PC-3 (cell line): ENCODE measurements around the gene MKX. TPM values are rescaled to one million over a fixed set of nuclear protein-coding genes. Genes with fewer than 3 reads are reported as not detected.

Experiments
- ATAC-seq: fragments of 200-7000 bp; cut with Tn5 transposase; 2 replicates; pipeline ENCODE4 v1.9.1; 2020; ENCODE audit warnings: mild to moderate bottlenecking, moderate library complexity
- BruUV-seq: library from RNA; stranded (reverse); fragments of 400-500 nt; replicated peaks from 2 replicates; lab custom pipeline; 2021; lab: Mats Ljungman, UMichigan
- CTCF ChIA-PET: fragments of 300-600 bp; sonication (Branson Sonifier 250); formaldehyde crosslinking; loops from one replicate; lab custom pipeline; 2022; ENCODE audit warnings: antibody characterized with exemption; lab: Charles Lee
- POLR2A ChIA-PET: fragments of 300-600 bp; sonication (Branson Sonifier 250); formaldehyde crosslinking; loops from one replicate; lab custom pipeline; 2022; ENCODE audit warnings: antibody characterized with exemption; ENCODE audit not compliant: unreplicated experiment; lab: Charles Lee
- DNase-seq: peaks from one replicate; pipeline ENCODE4 v3.0.0-alpha.2; 2015
- H2AFZ ChIP-seq: fragments of 300-600 bp; sonication (generic); 2 replicates; pipeline ENCODE4 v1.6.0; 2016; ENCODE audit warnings: antibody characterized with exemption, low read length
- H3F3A ChIP-seq: fragments of 300-600 bp; sonication (generic); one replicate; pipeline ENCODE4 v1.6.0; 2017; ENCODE audit warnings: antibody characterized with exemption, low read length, control low read depth, mild to moderate bottlenecking; ENCODE audit not compliant: unreplicated experiment
- H3K27ac ChIP-seq: fragments of 300-600 bp; sonication (generic); 2 replicates; pipeline ENCODE4 v1.5.1; 2016; ENCODE audit warnings: mild to moderate bottlenecking, low read length
- H3K27me3 ChIP-seq: fragments of 300-600 bp; sonication (generic); 2 replicates; pipeline ENCODE4 v1.6.1; 2016; ENCODE audit warnings: low read length, mixed read lengths
- H3K36me3 ChIP-seq: fragments of 300-600 bp; sonication (generic); 2 replicates; pipeline ENCODE4 v1.6.1; 2016; ENCODE audit warnings: low read depth, mixed run types, low read length, mixed read lengths
- H3K4me1 ChIP-seq: fragments of 300-600 bp; sonication (generic); 2 replicates; pipeline ENCODE4 v1.5.1; 2016; ENCODE audit warnings: low read length; ENCODE audit not compliant: insufficient read depth
- H3K4me2 ChIP-seq: fragments of 300-600 bp; sonication (generic); 2 replicates; pipeline ENCODE4 v1.6.0; 2016; ENCODE audit warnings: low read length
- H3K4me3 ChIP-seq: fragments of 300-600 bp; sonication (generic); 2 replicates; pipeline ENCODE4 v1.5.1; 2016; ENCODE audit warnings: mild to moderate bottlenecking, low read length, mixed read lengths
- H3K79me2 ChIP-seq: fragments of 300-600 bp; sonication (generic); 2 replicates; pipeline ENCODE4 v1.6.1; 2017; ENCODE audit warnings: low read length, mixed read lengths
- H3K9ac ChIP-seq: fragments of 300-600 bp; sonication (generic); 2 replicates; pipeline ENCODE4 v1.6.0; 2016; ENCODE audit warnings: mild to moderate bottlenecking, low read length
- H3K9me2 ChIP-seq: fragments of 300-600 bp; sonication (generic); replicated peaks from 2 replicates; pipeline ENCODE4 v1.6.1; 2016; ENCODE audit warnings: mixed run types, low read length, mixed read lengths
- H3K9me3 ChIP-seq: fragments of 300-600 bp; sonication (generic); 2 replicates; pipeline ENCODE4 v1.6.1; 2016; ENCODE audit warnings: low read length, mixed read lengths
- H4K20me1 ChIP-seq: fragments of 300-600 bp; sonication (generic); 2 replicates; pipeline ENCODE4 v1.6.1; 2016; ENCODE audit warnings: low read length, mixed read lengths
- EZH2 ChIP-seq: fragments of 300-600 bp; sonication (generic); IDR thresholded peaks from one replicate; pipeline ENCODE4 v1.6.1; 2017; ENCODE audit warnings: antibody characterized with exemption, mild to moderate bottlenecking, low read length; ENCODE audit not compliant: unreplicated experiment
- EZH2phosphoT487 ChIP-seq: fragments of 300-600 bp; sonication (generic); IDR thresholded peaks from 2 replicates; pipeline ENCODE4 v1.6.1; 2018; ENCODE audit warnings: mild to moderate bottlenecking, antibody characterized with exemption, low read length, borderline replicate concordance
- intact Hi-C: fragments of 100-400 bp; cut with micrococcal nuclease; formaldehyde crosslinking; loops from 2 replicates; pipeline ENCODE4 v1.9.0; 2023
- total RNA-seq: library from RNA; depleted of rRNA; stranded (reverse); fragments of >200 nt; gene quantifications from 2 replicates; pipeline ENCODE4 v1.2.3, GENCODE V29; 2014
- TF ChIP-seq, protein P1 (sequence below): fragments of 300-600 bp; sonication (generic); conservative IDR thresholded peaks from 2 replicates; pipeline ENCODE4 v1.5.1; 2017; ENCODE audit warnings: antibody characterized with exemption, low read depth, mild to moderate bottlenecking, low read length

Gene MKX
- total RNA-seq, 1 experiment from 2014 or later = 3.5 TPM

GRCh38 chr10:27671821-27672220 lies 73.8 kb downstream of the MKX start:
- Histone ChIP-seq H3K27me3 (no peaks in the 10 kb centered on the region), H3K9me2 (no peaks in the 10 kb centered on the region), H3K9ac (no peak overlapping the region), H3K27ac (no peak overlapping the region), H3K36me3 (no peaks in the 10 kb centered on the region), H3F3A (no peaks in the 10 kb centered on the region), H3K4me2 (no peak overlapping the region), H3K79me2 (no peaks in the 10 kb centered on the region), H3K4me1 (no peaks in the 10 kb centered on the region), H3K9me3 (no peaks in the 10 kb centered on the region), H4K20me1 (no peaks in the 10 kb centered on the region), H2AFZ (no peak overlapping the region), H3K4me3 (no peak overlapping the region)
- TF ChIP-seq EZH2phosphoT487 (no peak), EZH2 (no peak)
- TF ChIP-seq, protein P1, sequence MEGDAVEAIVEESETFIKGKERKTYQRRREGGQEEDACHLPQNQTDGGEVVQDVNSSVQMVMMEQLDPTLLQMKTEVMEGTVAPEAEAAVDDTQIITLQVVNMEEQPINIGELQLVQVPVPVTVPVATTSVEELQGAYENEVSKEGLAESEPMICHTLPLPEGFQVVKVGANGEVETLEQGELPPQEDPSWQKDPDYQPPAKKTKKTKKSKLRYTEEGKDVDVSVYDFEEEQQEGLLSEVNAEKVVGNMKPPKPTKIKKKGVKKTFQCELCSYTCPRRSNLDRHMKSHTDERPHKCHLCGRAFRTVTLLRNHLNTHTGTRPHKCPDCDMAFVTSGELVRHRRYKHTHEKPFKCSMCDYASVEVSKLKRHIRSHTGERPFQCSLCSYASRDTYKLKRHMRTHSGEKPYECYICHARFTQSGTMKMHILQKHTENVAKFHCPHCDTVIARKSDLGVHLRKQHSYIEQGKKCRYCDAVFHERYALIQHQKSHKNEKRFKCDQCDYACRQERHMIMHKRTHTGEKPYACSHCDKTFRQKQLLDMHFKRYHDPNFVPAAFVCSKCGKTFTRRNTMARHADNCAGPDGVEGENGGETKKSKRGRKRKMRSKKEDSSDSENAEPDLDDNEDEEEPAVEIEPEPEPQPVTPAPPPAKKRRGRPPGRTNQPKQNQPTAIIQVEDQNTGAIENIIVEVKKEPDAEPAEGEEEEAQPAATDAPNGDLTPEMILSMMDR = no peak
- CTCF ChIA-PET = no interaction called here
- intact Hi-C loops = no loop called here
- ATAC-seq (no peak), DNase-seq (no peak)
- POLR2A ChIA-PET = no interaction called here
- no TSS peak for BruUV-seq

DNA sequence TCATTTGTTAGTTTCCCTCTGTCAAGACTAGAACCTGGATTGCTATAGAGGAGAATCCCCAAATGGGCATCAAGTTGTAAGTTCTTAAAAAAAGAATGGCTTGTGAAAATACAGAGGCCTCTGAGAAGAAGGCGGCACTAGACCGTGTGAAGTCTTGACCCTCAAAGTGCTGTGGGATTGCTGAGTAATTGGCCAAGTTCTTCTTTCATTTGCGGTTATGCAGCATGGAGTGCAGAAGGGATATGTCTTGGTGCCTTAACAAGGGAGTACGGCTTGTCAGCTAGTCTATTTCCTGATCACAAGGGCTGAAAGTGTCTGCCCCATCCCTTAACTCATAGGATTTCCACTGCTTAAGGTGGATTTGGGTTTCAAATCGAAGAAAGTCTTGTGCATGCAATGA lies 81.2 kb downstream of the MKX start:
- ATAC-seq (no peak), DNase-seq (no peak)
- no peak overlapping the region for H3K4me2 ChIP-seq
- H3K9me3 ChIP-seq = no peaks in the 10 kb centered on the region
- no peaks in the 10 kb centered on the region for H3K27me3 ChIP-seq
- no peaks in the 10 kb centered on the region for H4K20me1 ChIP-seq
- H3K36me3 ChIP-seq = no peaks in the 10 kb centered on the region
- H3K4me3 ChIP-seq = no peak overlapping the region
- ChIA-PET POLR2A (no interaction called here), CTCF (no interaction called here)
- TF ChIP-seq, protein P1 = no peak
- TF ChIP-seq EZH2 (no peak), EZH2phosphoT487 (no peak)
- peaks cover 11% of the 10 kb centered on the region for H3K4me1 ChIP-seq
- no peak overlapping the region for H2AFZ ChIP-seq
- H3K79me2 ChIP-seq = no peaks in the 10 kb centered on the region
- no TSS peak for BruUV-seq
- no peaks in the 10 kb centered on the region for H3F3A ChIP-seq
- intact Hi-C loops = no loop called here
- no peak overlapping the region for H3K9ac ChIP-seq
- no peaks in the 10 kb centered on the region for H3K9me2 ChIP-seq
- no peak overlapping the region for H3K27ac ChIP-seq

DNA sequence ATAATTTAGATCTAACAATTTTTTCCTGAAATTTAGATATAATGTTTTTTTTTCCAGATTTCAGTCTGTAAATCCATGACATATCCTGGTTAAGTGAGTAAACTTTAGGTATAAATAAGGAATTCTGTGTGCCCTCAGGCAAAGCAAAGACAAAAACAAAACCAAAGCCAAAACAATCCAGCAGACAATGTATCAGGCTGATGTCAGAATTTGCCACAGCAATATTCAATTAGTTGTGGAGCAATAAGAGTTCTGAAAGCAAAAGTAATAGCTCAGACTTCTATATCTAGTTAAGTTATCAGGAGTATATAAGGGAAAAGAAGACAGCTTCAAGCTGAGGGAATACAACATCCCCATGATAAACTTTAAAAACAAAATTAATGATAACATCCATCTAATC lies 82.0 kb downstream of the MKX start:
- Histone ChIP-seq H3K9ac (no peak overlapping the region), H3K36me3 (no peaks in the 10 kb centered on the region), H4K20me1 (no peaks in the 10 kb centered on the region), H3K9me3 (no peaks in the 10 kb centered on the region), H3K4me2 (no peak overlapping the region), H3K27me3 (no peaks in the 10 kb centered on the region), H3K4me1 (peaks cover 11% of the 10 kb centered on the region), H3K4me3 (no peak overlapping the region), H3K9me2 (no peaks in the 10 kb centered on the region), H2AFZ (no peak overlapping the region), H3F3A (no peaks in the 10 kb centered on the region), H3K79me2 (no peaks in the 10 kb centered on the region), H3K27ac (no peak overlapping the region)
- no TSS peak for BruUV-seq
- ChIA-PET CTCF (no interaction called here), POLR2A (no interaction called here)
- TF ChIP-seq, protein P1 = no peak
- TF ChIP-seq EZH2 (no peak), EZH2phosphoT487 (no peak)
- intact Hi-C loops = no loop called here
- ATAC-seq (no peak), DNase-seq (no peak)
